Right lobe of liver (tissue), 6 donors: Measurements from ENCODE around the gene MAST4. TPM values are rescaled to one million over a fixed set of nuclear protein-coding genes. Genes with fewer than 3 reads are reported as not detected.

ENCODE experiments used
- ATAC-seq, 4 donors: fragments of 200-7000 bp; cut with Tn5 transposase; one replicate each; pipeline ENCODE4 v1.9.1; 2020; ENCODE audit warnings: mild to moderate bottlenecking in 4 of 4, moderate library complexity in 4 of 4
- DNase-seq, 3 donors: peaks; one replicate each; pipeline ENCODE4 v3.0.0-alpha.2; 2020
- H3K27ac ChIP-seq, 3 donors: fragments of 200-600 bp; one replicate each; pipeline ENCODE4 v1.8.0; 2022
- H3K27me3 ChIP-seq, 2 donors: fragments of 200-600 bp; one replicate each; pipeline ENCODE4 v1.8.0; 2022
- H3K36me3 ChIP-seq, 4 donors: fragments of 200-600 bp; sonication (generic) in 1 of 4; one replicate each; pipeline versions ENCODE4 v1.5.1 to v1.8.0; 2017 to 2022; ENCODE audit warnings: control low read depth in 1 of 4
- H3K4me1 ChIP-seq, 4 donors: fragments of 200-600 bp; sonication (generic) in 1 of 4; one replicate each; pipeline versions ENCODE4 v1.5.1 to v1.8.0; 2017 to 2022; ENCODE audit warnings: control low read depth in 1 of 4
- H3K4me3 ChIP-seq, 3 donors: fragments of 200-600 bp; one replicate each; pipeline ENCODE4 v1.8.0; 2022
- H3K9me3 ChIP-seq, 4 donors: fragments of 200-600 bp; sonication (generic) in 1 of 4; one replicate each; pipeline versions ENCODE4 v1.5.1 to v1.8.0; 2017 to 2022; ENCODE audit warnings: control low read depth in 1 of 4
- POLR2A ChIP-seq: fragments of 450-650 bp; IDR thresholded peaks from one replicate; pipeline ENCODE4 v1.6.1; 2017; ENCODE audit warnings: antibody characterized with exemption, mild to moderate bottlenecking
- WGBS: methylation state at CpG from one replicate; pipeline ENCODE4 v1.1.6; 2018; ENCODE audit warnings: low coverage, low lambda C conversion rate; ENCODE audit not compliant: insufficient coverage; ENCODE audit errors: missing lambda C conversion rate; 5-methylcytosine and 5-hydroxymethylcytosine counted together
- intact Hi-C, 2 donors: fragments of 100-400 bp; cut with DNase I; formaldehyde crosslinking; loops; one replicate each; pipeline versions ENCODE4 v1.11.2 to v1.14.1; 2022
- total RNA-seq, 6 experiments: library from RNA; depleted of rRNA in 2 of 6; stranded (reverse); fragments of >200 nt in 2 of 6; fragmentation: NEBNext Ultra II Directional in 3 of 6; extraction: Animal tissue kit (Norgen Biotek cat#: 25700) in 3 of 6; gene quantifications; one replicate each; pipeline versions ENCODE4 v1.1.0 to v1.2.4, GENCODE V29; 2016 to 2023
- TF ChIP-seq, protein P1 (sequence below), 4 donors: fragments of 200-600 bp in 3 of 4; fragments of 450-650 bp in 1 of 4; IDR thresholded peaks; one replicate each; pipeline versions ENCODE4 v1.5.1 to v1.8.0; 2016 to 2022; ENCODE audit warnings: antibody characterized with exemption in 4 of 4, mild to moderate bottlenecking in 2 of 4
- donor health status: DM: no; HTN: yes; CAD: no.
- donor health status: DM: no; HTN: no; CAD: no.
- donor health status: DM: no; HTN: no; CAD: no.
- donor health status: DM: no; HTN: yes; CAD: no.
- donor health status: DM: no; HTN: yes; CAD: no.

Gene MAST4
- total RNA-seq, 6 experiments from 2014 or later = 9.4 to 23.5 (median 13.9) TPM

DNA sequence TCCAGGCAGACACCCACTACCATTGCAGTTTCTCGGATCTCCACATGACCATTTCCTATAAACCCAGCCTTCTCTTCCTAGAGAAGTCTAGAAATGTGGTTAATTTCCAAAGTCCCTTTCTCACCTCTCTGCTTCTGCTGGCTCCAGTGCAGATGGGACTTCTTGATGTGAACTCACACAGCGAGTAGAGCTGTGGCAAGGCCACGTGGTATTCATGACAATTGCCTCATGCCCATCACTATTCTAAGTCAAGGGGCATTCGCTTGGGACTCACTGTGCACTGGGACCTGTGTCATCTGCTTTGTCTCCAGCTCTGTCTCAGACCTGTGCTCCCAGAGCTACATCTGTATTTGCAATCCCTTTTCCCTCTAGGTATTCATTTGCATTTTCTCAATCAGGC is 594.2 kb downstream of the MAST4 start:
- Histone ChIP-seq H3K27me3 (no peaks in the 10 kb centered on the region), H3K36me3 (no peaks in the 10 kb centered on the region), H3K4me3 (no peak overlapping the region), H3K9me3 (peaks cover 0 to 3% (median 0%) of the 10 kb centered on the region in 4 donors), H3K27ac (no peak overlapping the region), H3K4me1 (no peaks in the 10 kb centered on the region)
- no peak for ATAC-seq
- intact Hi-C loops = no loop called here
- TF ChIP-seq POLR2A = no peak
- TF ChIP-seq, protein P1, sequence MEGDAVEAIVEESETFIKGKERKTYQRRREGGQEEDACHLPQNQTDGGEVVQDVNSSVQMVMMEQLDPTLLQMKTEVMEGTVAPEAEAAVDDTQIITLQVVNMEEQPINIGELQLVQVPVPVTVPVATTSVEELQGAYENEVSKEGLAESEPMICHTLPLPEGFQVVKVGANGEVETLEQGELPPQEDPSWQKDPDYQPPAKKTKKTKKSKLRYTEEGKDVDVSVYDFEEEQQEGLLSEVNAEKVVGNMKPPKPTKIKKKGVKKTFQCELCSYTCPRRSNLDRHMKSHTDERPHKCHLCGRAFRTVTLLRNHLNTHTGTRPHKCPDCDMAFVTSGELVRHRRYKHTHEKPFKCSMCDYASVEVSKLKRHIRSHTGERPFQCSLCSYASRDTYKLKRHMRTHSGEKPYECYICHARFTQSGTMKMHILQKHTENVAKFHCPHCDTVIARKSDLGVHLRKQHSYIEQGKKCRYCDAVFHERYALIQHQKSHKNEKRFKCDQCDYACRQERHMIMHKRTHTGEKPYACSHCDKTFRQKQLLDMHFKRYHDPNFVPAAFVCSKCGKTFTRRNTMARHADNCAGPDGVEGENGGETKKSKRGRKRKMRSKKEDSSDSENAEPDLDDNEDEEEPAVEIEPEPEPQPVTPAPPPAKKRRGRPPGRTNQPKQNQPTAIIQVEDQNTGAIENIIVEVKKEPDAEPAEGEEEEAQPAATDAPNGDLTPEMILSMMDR (IDR thresholded peaks at IDR 0.05) = no peak
- no peak for DNase-seq
- WGBS = 82% methylated on average over 4 of the region's 4 CpGs

DNA sequence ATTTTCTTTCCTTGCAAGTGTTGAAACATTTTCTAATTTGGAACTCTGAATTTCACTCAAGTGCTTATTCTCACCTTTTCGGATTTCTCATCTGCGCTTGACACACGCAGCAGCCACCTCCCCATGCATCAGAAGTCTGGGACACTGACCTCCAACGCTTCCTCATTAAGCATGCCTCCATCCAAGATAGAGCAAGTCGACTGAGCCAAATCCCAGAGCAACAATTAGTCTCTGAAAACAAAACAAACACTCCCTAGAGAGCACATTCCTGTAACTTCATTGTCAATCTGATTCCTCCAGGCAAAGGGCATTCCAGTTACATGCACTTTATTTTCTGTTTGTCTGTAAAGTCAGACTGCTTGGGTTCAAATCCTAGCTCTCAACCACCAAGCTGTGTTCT is 594.7 kb downstream of the MAST4 start:
- TF ChIP-seq, protein P1 (IDR thresholded peaks at IDR 0.05) = no peak
- no peak for TF ChIP-seq POLR2A
- Histone ChIP-seq H3K4me3 (no peak overlapping the region), H3K27me3 (no peaks in the 10 kb centered on the region)

DNA sequence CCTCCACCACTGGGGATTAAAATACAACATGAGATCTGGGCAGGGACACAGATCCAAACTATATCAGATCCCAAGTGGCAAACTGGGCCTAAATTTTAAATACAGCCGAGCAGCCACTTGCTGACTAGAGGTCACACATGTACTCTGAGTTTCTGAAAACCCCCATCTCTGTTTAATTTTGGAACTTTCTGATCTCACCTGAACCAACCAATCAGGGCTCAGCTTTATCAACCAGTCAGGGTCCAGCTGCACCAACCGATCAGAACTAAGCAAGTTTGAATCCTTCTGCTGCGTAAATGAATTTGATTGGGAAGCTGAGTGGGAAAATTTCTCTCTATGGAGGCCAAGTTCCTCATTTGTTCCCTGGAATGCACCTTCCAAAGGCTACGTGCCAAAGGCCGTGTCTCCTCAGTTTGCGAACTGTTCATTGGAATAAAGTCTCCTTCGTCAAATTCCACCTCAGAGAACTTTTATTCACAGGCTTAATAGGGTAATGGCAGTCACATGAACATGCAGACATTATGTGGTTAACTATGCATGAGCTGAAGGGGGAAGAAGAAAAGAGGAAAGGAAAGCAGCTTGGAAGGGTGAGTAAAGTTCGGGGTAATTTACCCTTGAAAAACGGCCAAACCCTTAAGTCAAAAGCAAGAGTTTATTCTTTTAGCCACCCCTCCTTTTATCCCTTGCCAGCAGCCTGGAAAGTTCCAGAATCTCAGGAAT is 596.7 kb downstream of the MAST4 start:
- H3K36me3 ChIP-seq = no peaks in the 10 kb centered on the region
- H3K4me3 ChIP-seq = no peak overlapping the region
- intact Hi-C loops = no loop called here
- H3K27ac ChIP-seq = no peak overlapping the region
- H3K27me3 ChIP-seq = no peaks in the 10 kb centered on the region
- H3K4me1 ChIP-seq = no peaks in the 10 kb centered on the region
- WGBS = 63% methylated on average over 9 of the region's 9 CpGs
- DNase-seq (no peak), ATAC-seq (peak; percentile 36 to 57 (median 45))
- TF ChIP-seq, protein P1 (IDR thresholded peaks at IDR 0.05) = no peak
- TF ChIP-seq POLR2A = no peak
- H3K9me3 ChIP-seq = no peaks in the 10 kb centered on the region

More for the DNA sequence above, 594.7 kb downstream of the MAST4 start:
- H3K9me3 ChIP-seq = peaks cover 0 to 3% (median 0%) of the 10 kb centered on the region in 4 donors
- 60% methylated on average over 5 of the region's 5 CpGs for WGBS
- DNase-seq (no peak), ATAC-seq (no peak)
- no peak overlapping the region for H3K27ac ChIP-seq
- H3K4me1 ChIP-seq = no peaks in the 10 kb centered on the region
- no peaks in the 10 kb centered on the region for H3K36me3 ChIP-seq
- intact Hi-C loops = no loop called here

DNA sequence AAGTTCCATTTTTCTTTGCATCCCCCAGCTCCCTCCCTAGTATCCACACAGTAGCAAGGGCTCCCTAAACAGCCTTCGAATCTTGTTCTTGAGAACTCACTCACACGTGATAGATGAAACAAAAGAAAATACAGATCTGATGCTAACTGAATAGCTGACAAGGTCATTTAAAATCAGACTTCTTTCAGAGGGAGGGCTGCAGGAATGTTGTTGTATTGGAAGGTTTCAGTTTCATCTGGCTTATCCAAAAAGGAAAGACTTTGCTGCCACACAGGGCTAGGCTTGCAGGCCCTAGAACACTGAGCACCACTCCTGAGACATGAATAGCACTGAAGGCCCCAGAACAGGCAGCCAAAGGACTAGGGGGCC is 597.2 kb downstream of the MAST4 start:
- ATAC-seq (peak in 3 of 4 donors; percentile 27 to 51 (median 33)), DNase-seq (no peak)
- Histone ChIP-seq H3K9me3 (no peaks in the 10 kb centered on the region), H3K4me3 (no peak overlapping the region), H3K27me3 (no peaks in the 10 kb centered on the region), H3K36me3 (no peaks in the 10 kb centered on the region), H3K4me1 (no peaks in the 10 kb centered on the region), H3K27ac (peak overlapping the region in 1 of 3 donors; percentile 37)
- intact Hi-C loops = no loop called here
- TF ChIP-seq, protein P1 (IDR thresholded peaks at IDR 0.05) = no peak
- no peak for TF ChIP-seq POLR2A
- WGBS = 25% methylated on average over 2 of the region's 2 CpGs
